Prostate gland (tissue), 2 donors: ENCODE measurements around the gene LMX1B. TPM values are rescaled to one million over a fixed set of nuclear protein-coding genes. Genes with fewer than 3 reads are reported as not detected.

Experiments used
- DNase-seq: peaks from one replicate; pipeline ENCODE4 v3.0.0-alpha.2; 2019; ENCODE audit warnings: low spot score
- H3K27ac ChIP-seq, 2 donors: fragments of 200-600 bp; sonication (generic); 2 replicates each; pipeline ENCODE4 v1.5.1; 2017 to 2019
- H3K27me3 ChIP-seq: fragments of 200-600 bp; sonication (generic); replicated peaks from 2 replicates; pipeline ENCODE4 v1.5.1; 2019; ENCODE audit not compliant: insufficient read depth
- H3K36me3 ChIP-seq, 2 donors: fragments of 200-600 bp; sonication (generic); 1 replicate in 1 of 2; 2 replicates in 1 of 2; pipeline versions ENCODE4 v1.5.1 to v1.8.1; 2017 to 2019
- H3K4me1 ChIP-seq: fragments of 200-600 bp; sonication (generic); replicated peaks from 2 replicates; pipeline ENCODE4 v1.5.1; 2019
- H3K4me3 ChIP-seq, 2 donors: fragments of 200-600 bp; sonication (generic); 2 replicates each; pipeline ENCODE4 v1.5.1; 2017 to 2019
- H3K9me3 ChIP-seq: fragments of 200-600 bp; sonication (generic); 2 replicates; pipeline ENCODE4 v1.5.1; 2017
- POLR2A ChIP-seq: fragments of 450-650 bp; IDR thresholded peaks from one replicate; pipeline ENCODE4 v1.6.1; 2016; ENCODE audit warnings: antibody characterized with exemption, mild to moderate bottlenecking
- POLR2AphosphoS5 ChIP-seq: sonication (generic); formaldehyde crosslinking; IDR thresholded peaks from one replicate; pipeline ENCODE4 v1.6.1; 2017; ENCODE audit warnings: antibody characterized with exemption
- WGBS: methylation state at CpG from one replicate; pipeline ENCODE4 v1.1.5; 2018; 5-methylcytosine and 5-hydroxymethylcytosine counted together
- intact Hi-C: fragments of 100-400 bp; cut with DNase I; formaldehyde crosslinking; loops from one replicate; pipeline ENCODE4 v1.14.2; 2022
- total RNA-seq, 2 donors: library from RNA; depleted of rRNA; stranded (reverse); fragments of >200 nt; gene quantifications; one replicate each; pipeline ENCODE4 v1.1.0, GENCODE V29; 2016
- TF ChIP-seq, protein P1 (sequence below), 4 experiments: fragments of 200-600 bp in 2 of 4; fragments of 450-650 bp in 2 of 4; sonication (generic) in 2 of 4; IDR thresholded peaks; 1 replicate in 3 of 4; 2 replicates in 1 of 4; pipeline ENCODE4 v1.5.1; 2016 to 2019; ENCODE audit warnings: antibody characterized with exemption in 4 of 4, mild to moderate bottlenecking in 2 of 4, moderate library complexity in 2 of 4

Gene LMX1B
- total RNA-seq: 1 to 10 TPM in 1 of 2 donors, under 1 TPM in 1; 0.18 to 2.1 TPM

DNA sequence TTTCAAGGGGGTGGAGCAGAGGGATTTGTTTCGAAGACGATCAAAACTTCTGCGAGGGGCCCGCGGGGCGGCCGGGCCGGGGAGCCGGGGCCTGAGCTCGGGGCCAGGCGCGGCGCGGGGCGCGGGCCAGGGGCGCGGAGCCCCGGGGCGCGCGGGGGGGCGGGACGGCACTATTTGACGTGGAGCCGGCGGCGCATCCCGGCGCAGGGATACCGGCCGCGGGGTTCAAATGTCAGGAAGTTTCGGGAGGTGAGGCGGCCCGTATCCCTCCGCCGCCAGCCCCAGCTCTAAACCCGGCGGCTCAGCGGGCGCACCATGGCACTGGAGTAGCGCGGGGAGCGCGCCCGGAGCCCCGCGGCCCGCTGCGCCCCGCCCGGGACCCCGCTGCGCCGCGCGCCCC, at the start of gene LMX1B:
Gene LMX1B, plus strand, starts transcription at position 278 of the 400 bp plus-strand sequence. CDS start 522 bp downstream, outside the sequence.
- no peaks in the 10 kb centered on the region for H3K9me3 ChIP-seq
- WGBS: 4% methylated on average over 38 of the region's 58 CpGs
- peaks cover 3% of the 10 kb centered on the region for H3K4me1 ChIP-seq
- no peak within 1 kb of the TSS for H3K27ac ChIP-seq
- H3K4me3 ChIP-seq: peak within 1 kb of the TSS; percentile 11 to 13
- no peaks in the 10 kb centered on the region for H3K36me3 ChIP-seq
- TF ChIP-seq, protein P1, sequence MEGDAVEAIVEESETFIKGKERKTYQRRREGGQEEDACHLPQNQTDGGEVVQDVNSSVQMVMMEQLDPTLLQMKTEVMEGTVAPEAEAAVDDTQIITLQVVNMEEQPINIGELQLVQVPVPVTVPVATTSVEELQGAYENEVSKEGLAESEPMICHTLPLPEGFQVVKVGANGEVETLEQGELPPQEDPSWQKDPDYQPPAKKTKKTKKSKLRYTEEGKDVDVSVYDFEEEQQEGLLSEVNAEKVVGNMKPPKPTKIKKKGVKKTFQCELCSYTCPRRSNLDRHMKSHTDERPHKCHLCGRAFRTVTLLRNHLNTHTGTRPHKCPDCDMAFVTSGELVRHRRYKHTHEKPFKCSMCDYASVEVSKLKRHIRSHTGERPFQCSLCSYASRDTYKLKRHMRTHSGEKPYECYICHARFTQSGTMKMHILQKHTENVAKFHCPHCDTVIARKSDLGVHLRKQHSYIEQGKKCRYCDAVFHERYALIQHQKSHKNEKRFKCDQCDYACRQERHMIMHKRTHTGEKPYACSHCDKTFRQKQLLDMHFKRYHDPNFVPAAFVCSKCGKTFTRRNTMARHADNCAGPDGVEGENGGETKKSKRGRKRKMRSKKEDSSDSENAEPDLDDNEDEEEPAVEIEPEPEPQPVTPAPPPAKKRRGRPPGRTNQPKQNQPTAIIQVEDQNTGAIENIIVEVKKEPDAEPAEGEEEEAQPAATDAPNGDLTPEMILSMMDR (IDR thresholded peaks at IDR 0.05): no peak
- TF ChIP-seq POLR2AphosphoS5: no peak
- no peak for TF ChIP-seq POLR2A
- DNase-seq: peak; percentile 26
- intact Hi-C loops: loop anchor here (10.0 kb wide), 2 partner anchors 109 to 171 kb away; no protein-coding TSS in a partner anchor
- H3K27me3 ChIP-seq: peaks cover 45% of the 10 kb centered on the region

DNA sequence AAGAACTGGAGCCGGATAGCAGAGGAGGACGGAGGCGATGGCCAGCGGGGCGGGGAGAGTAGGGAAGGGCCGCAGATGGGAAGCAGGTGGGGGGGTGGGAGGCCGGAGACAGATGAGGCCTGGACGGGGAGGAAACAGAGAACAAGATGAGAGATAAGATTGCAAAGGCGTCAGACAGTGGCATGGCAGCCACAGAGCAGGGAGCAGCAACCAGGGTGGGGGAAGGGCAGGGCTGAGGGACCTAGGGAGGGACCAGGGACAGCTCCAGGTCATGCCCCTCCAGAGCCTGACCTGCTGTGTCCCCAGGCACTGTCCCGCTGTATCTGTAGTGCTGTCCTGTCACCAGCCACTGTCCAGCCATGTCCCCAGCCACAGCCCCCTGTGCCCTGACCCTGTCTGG, 49.6 kb upstream of the LMX1B start:
- 35% methylated on average over 10 of the region's 10 CpGs for WGBS
- no peak for DNase-seq
- no peaks in the 10 kb centered on the region for H3K36me3 ChIP-seq
- no peak overlapping the region for H3K4me3 ChIP-seq
- intact Hi-C loops: no loop called here
- H3K27me3 ChIP-seq: no peaks in the 10 kb centered on the region
- no peak overlapping the region for H3K27ac ChIP-seq
- no peaks in the 10 kb centered on the region for H3K9me3 ChIP-seq
- H3K4me1 ChIP-seq: no peaks in the 10 kb centered on the region
- no peak for TF ChIP-seq POLR2A
- TF ChIP-seq, protein P1 (IDR thresholded peaks at IDR 0.05): no peak
- TF ChIP-seq POLR2AphosphoS5: no peak

DNA sequence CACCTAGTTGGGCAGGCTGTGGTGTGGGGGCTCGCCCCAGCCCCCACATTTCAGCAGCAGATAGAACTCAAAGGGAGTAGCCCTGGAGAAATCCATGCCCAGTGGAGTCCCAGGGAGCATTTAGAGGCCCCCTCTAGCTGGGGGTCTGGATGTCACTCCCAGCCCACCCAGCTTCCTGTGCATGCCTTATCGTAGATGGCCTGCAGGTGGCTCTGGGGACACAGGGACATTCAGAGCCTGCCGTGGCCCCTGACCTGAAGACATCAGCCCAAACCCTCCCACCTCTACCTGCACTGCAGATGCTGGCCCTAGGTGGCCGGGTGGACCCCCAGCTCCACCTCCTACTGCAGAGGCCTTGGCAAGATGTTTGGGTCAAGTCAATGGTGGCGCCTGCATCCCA, 49.0 kb upstream of the LMX1B start:
- Histone ChIP-seq H3K27ac (no peak overlapping the region), H3K4me3 (no peak overlapping the region), H3K9me3 (no peaks in the 10 kb centered on the region), H3K27me3 (no peaks in the 10 kb centered on the region), H3K4me1 (no peaks in the 10 kb centered on the region), H3K36me3 (no peaks in the 10 kb centered on the region)
- intact Hi-C loops: no loop called here
- TF ChIP-seq POLR2A: no peak
- TF ChIP-seq, protein P1 (IDR thresholded peaks at IDR 0.05): no peak
- 52% methylated on average over 5 of the region's 5 CpGs for WGBS
- DNase-seq: no peak

DNA sequence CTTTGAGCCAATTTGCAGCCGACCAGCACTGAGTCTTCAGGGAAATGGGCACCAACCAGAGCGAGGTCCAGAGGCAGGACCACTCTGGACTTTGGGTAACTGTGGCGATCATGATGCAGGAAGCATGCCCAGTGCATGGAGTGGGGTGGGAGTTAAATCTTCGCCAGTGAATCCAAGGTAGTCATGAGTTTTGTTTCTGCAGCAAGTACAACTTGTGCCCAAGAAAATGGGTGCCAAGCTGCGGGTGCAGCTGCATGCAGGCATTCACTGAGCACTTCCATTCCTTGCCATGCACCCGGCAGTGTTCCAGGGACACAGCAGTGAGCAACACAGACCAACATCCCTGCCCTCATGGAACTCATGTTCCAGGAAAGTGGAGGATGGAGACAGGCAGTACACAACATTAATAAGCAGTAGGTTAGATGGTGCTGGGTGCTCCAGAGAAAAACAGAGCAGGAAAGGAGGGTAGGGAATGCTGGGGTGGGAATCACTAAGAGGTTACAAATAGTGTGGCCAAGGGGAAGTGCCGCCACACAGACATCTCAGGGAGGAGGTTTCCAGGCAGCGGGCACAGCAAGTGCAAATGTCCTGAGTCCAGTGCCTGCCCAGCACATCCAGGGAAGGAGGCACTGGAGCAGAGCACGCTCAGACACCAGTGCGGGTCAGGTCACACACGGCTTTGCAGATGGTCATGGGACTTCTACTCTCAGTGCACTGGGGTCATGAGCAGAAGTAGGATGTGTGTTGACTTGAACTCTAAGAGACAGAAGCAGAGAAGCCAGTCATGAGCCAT, 48.2 kb upstream of the LMX1B start:
- DNase-seq: no peak
- intact Hi-C loops: no loop called here
- TF ChIP-seq, protein P1 (IDR thresholded peaks at IDR 0.05): no peak
- TF ChIP-seq POLR2AphosphoS5 (no peak), POLR2A (no peak)
- Histone ChIP-seq H3K27ac (no peak overlapping the region), H3K36me3 (no peaks in the 10 kb centered on the region), H3K4me1 (no peaks in the 10 kb centered on the region), H3K9me3 (no peaks in the 10 kb centered on the region), H3K27me3 (no peaks in the 10 kb centered on the region), H3K4me3 (no peak overlapping the region)
- WGBS: 90% methylated on average over 11 of the region's 11 CpGs

DNA sequence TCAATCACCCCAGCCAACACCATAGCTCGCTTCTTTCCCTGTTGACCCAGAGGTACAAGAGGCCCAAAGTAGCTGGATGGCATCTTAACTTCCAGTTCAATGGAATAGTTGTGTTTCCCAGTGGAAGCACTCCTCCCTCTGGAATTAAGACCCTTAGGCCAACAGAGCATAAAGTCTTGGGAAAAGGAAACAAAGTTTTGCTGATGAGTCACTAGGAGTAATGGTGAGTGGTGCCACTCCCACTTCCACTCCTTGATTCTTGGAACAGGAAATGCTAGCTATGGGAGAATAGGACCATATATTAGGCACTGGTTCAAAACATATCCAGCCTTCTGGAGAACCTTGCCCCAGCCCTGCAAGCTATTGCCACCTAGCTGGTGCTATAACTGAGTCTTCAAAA, 44.7 kb upstream of the LMX1B start:
- no peaks in the 10 kb centered on the region for H3K4me1 ChIP-seq
- 100% methylated on average over 1 of the region's 1 CpG for WGBS
- H3K36me3 ChIP-seq: no peaks in the 10 kb centered on the region
- no peak for DNase-seq
- no peaks in the 10 kb centered on the region for H3K9me3 ChIP-seq
- H3K27me3 ChIP-seq: no peaks in the 10 kb centered on the region
- no peak for TF ChIP-seq POLR2AphosphoS5
- no peak for TF ChIP-seq POLR2A
- TF ChIP-seq, protein P1 (IDR thresholded peaks at IDR 0.05): no peak
- H3K4me3 ChIP-seq: no peak overlapping the region
- H3K27ac ChIP-seq: no peak overlapping the region
- intact Hi-C loops: no loop called here
